Skin of body (tissue), 2 donors: Measurements from ENCODE around the gene PBX2. TPM values are rescaled to one million over a fixed set of nuclear protein-coding genes. Genes with fewer than 3 reads are reported as not detected.

Experiments
- DNase-seq: peaks from one replicate; lab custom pipeline; 2025; lab: John Stamatoyannopoulos, UW
- total RNA-seq: library from RNA; depleted of rRNA; stranded (reverse); fragments of >200 nt; gene quantifications from one replicate; pipeline ENCODE4 v1.2.3, GENCODE V29; 2014

PBX2 gene
- total RNA-seq, 1 donor from 2014 or later = 51.6 TPM

- no peak for DNase-seq
These were observed 14.7 kb downstream of the PBX2 start for GRCh38 chr6:32175322-32175710.

GRCh38 chr6:32174416-32174815 is 15.6 kb downstream of the PBX2 start:
- DNase-seq = no peak

GRCh38 chr6:32173051-32173727 is 16.8 kb downstream of the PBX2 start:
- no peak for DNase-seq

GRCh38 chr6:32171234-32171633 is 18.8 kb downstream of the PBX2 start:
- no peak for DNase-seq

GRCh38 chr6:32170294-32170693 is 19.7 kb downstream of the PBX2 start:
- no peak for DNase-seq

GRCh38 chr6:32168807-32169591 is 21.0 kb downstream of the PBX2 start:
- no peak for DNase-seq

GRCh38 chr6:32168350-32168749 is 21.7 kb downstream of the PBX2 start:
- no peak for DNase-seq

- no peak for DNase-seq
These were observed 22.2 kb downstream of the PBX2 start for GRCh38 chr6:32167761-32168262.

GRCh38 chr6:32167154-32167760 is 22.7 kb downstream of the PBX2 start:
- DNase-seq = no peak

- DNase-seq = no peak
These were observed 23.5 kb downstream of the PBX2 start for GRCh38 chr6:32166411-32167061.

GRCh38 chr6:32164295-32164694 is 25.7 kb downstream of the PBX2 start, which contains the start of gene EGFL8:
TSS of gene EGFL8 (plus strand) at chr6:32164595. CDS start at chr6:32166166, 1,571 bp downstream.
- DNase-seq = no peak

- DNase-seq = no peak
These were observed 26.3 kb downstream of the PBX2 start for GRCh38 chr6:32163559-32164258.

- DNase-seq = no peak
These were observed 31.9 kb downstream of the PBX2 start for GRCh38 chr6:32158052-32158451.

- DNase-seq = no peak
These were observed 33.1 kb downstream of the PBX2 start for GRCh38 chr6:32156891-32157290.

GRCh38 chr6:32154514-32155161 is 35.4 kb downstream of the PBX2 start:
- no peak for DNase-seq

GRCh38 chr6:32153564-32154513 is 36.2 kb downstream of the PBX2 start, which contains the start of gene PPT2:
TSS of gene PPT2 (plus strand) at chr6:32154141. CDS start at chr6:32154595, 454 bp downstream.
- peak; percentile 95 for DNase-seq

- no peak for DNase-seq
These were observed 37.0 kb downstream of the PBX2 start for GRCh38 chr6:32152769-32153563.
